GM12892 (cell line): ENCODE measurements around the gene SIT1.

Experiments
- DNase-seq: peaks from one replicate; pipeline ENCODE4 v3.0.0; 2011; ENCODE audit not compliant: insufficient read length
- FAIRE-seq: peaks from 2 replicates; lab custom pipeline; 2011; peaks lifted over from hg19 to GRCh38; lab: Jason Lieb, UNC
- POLR2A ChIP-seq: IDR thresholded peaks from 2 replicates; pipeline ENCODE4 v1.6.1; 2011; ENCODE audit warnings: low read depth, low read length, control low read depth
- POLR2AphosphoS5 ChIP-seq: IDR thresholded peaks from 2 replicates; pipeline ENCODE4 v1.6.1; 2011; ENCODE audit warnings: low read depth, low read length, control low read depth
- TAF1 ChIP-seq: IDR thresholded peaks from 2 replicates; pipeline ENCODE4 v1.6.1; 2011; ENCODE audit warnings: low read depth, mild to moderate bottlenecking, control low read depth, low read length, borderline replicate concordance

The SIT1 gene

DNA sequence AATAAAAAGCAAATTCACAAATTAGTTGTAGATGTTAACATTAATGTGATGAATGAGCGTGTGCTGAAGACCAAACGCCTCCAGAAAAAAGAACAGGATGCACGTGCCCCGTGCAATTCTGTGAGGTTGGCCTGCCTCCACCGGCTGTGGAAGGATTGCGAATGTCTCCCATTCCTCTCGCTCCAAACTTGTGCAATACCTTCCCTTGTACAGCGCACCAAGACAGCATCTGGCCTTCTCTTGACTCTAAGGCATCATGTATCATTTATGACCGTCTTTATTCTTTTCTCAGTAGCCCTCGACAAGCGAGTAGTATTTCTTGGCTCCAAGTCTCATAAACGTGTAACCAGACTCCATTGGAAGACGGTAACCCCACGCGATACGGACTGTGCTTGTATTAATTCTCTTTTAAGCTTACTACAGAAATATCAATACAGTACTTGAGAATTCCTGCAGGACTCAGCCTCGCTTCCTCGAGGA is 47.2 kb downstream of the SIT1 start:
- TF ChIP-seq POLR2A: no peak
- no peak for TF ChIP-seq POLR2AphosphoS5
- no peak for TF ChIP-seq TAF1
- no peak for FAIRE-seq
- DNase-seq: no peak

DNA sequence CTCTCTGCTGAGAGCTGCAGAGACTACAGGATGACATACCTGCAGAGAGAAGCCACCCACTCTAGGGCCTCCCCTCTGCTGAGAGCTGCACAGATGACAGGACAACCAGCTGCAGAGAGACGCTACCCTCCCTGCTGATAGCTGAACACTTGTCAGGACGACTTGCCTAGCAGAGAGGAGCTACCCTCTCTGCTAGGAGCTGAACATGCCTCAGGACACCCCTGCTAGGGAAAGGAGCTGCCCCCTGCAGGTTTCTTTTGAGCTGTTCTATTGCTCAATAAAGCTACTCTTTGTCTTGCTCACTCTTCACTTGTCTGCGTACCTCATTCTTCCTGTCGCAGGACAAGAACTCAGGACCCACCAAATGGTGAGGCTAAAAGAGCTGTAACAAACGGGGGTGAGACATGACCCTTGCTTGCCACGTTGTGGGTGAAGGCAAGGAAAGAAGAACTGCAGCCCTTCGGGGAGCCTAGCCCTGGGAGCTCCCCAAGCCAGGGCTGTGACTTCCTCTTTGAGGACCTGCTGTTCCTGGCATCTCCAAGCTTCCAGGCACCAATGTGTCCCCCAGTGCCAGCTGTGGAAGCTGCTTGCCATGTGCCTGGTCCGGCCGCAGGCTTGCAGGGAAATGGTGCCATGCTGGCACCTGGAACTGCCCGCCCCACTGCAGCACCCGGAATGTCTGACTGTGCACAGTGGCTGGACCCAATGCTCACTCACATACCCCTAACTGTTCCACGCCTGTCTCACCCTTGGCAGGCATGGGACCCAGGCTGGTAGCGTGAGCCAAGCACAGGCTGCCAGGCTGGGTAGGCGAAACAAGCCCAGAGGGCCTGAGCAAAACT is 50.7 kb downstream of the SIT1 start:
- FAIRE-seq (no peak), DNase-seq (no peak)
- TF ChIP-seq POLR2A (no peak), POLR2AphosphoS5 (no peak), TAF1 (no peak)
